DMS114 treated with DMSO at 0.1 percent for 48 hours (cell line): ENCODE results near the gene ANKEF1.
"Not testable (repeated sequence)": the region's sequence is repeated elsewhere in the genome, so short reads cannot be mapped to it uniquely, and the experiment has no call there.

Experiments
- DNase-seq: peaks from one replicate; lab custom pipeline; 2025; ENCODE audit not compliant: unreplicated experiment; lab: John Stamatoyannopoulos, UW

ANKEF1 gene

DNA sequence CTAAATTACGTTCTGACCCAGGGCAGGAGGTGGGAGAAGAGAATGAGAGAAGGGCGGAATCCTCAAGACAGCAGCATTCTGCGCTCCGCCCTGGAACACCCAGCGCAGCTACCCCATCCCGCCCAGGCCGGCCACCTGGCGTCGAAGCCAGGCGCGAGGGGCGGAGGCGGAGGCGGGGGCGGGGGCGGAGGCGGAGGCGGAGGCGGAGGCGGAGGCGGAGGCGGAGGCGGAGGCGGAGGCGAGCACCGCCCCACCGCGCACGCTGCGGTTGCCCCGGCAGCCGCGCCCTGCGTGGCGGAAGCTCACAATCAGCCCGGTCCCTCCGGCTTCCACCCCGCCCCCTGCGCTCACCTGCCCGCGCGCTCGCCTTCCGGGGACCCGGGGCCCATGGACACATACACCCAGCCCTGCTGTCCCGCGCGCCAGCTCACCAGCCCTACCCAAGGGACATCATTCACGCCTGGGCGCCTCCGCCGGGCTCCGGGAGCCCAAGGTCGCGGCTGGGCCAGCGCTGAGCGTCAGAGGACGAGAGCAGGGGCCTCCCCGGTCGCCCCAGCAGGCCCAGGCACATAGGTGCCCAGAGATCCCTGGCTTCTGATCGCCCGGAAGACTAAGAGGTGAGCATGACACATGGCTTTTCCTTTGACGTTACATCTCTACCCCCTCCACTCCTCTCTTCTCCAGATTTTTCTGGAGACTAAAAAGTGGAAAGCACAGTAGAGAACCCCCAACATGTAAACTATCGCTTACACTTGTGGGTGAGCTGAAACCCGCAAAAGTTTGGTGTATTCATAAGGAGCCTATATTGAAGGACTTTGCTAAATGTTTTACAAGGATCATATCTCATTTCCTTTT, at the start of gene ANKEF1:
Gene ANKEF1, plus strand, starts transcription at position 271 of the 855 bp plus-strand sequence. CDS start 3,315 bp downstream, outside the sequence.
- DNase-seq, result peak; percentile 10

DNA sequence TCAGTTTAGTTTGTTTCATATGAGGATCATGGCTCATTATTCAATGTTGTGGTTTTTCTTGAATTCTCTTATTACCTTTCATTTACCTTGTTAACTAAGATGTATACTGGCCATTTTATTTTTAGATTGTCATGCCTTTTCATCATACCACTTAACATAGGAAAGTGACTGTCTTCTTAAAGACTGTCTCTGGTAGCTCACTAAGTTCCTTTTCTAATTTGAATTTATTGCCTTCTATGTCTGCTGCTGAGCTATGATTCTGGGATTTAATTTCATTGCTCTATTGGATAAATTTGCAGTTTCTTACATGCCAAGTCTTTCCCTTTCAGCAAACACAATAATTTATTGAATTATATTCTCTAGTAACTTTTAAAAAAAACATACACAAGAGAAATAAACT, 49.5 kb upstream of the ANKEF1 start:
- no peak for DNase-seq

DNA sequence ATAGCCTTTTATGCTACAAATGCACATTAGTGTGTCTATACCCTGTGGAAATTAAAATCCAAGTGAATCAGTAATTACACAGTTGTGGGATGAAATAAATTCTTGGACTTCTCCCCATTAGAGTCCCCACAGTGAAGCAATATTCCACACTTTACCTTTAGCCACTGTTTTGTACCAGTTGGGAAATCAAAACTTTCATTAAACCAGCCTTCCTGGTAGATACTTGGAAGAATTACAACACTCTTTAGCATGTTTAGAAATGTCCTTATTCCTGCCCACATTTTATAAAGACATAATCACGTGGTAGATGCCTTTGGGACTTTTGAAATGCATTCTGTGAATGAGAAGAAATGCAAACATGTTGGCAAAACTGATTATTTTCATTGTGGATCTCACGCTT, 49.0 kb upstream of the ANKEF1 start:
- DNase-seq, result no peak

DNA sequence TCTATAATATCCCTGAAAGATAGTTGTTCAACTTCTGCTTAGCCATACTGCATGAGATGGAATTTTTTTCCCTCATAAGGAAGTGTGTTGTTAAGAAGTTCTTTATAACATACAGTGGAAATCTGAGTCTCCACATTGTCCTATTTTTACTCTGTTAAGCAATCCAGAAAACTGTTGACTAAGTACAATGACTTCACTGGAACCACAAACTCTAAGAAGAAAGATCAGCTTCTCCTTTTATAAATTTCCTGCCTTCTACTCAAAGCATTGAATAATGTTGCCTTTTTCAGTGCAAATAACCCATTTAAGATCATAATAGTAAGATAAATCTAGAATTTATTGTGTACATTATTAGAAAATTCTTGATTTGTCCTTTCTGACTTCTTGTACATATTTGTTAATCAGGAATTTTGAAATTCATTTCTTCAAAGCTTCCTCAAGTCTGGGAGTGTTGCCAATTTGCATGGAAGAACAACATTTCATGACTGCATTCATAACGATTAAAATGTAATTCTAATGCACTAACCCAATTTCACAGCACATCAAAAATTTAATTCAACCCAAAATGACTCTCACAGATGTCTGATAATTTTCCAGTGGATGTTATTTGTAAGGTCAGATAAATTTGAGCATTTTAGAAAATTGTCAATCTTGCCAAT, 45.6 kb upstream of the ANKEF1 start:
- no peak for DNase-seq

DNA sequence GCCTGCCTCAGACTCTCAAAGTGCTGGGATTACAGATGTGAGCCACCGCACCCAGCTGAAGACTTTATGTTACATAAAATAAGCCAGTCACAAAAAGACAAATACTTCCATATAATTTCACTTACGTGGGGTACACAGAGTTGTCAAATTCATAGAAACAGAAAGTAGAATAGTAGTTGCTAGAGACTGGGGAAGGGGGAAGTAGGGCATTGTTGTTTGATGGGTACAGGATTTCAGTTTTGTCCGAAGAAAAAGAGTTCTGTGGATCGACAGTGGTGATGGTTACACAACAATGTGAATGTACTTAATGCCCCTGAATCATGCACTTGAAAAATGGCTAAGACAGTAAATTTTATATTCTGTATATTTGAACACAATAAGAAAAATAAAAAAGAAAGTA, 41.6 kb upstream of the ANKEF1 start:
- no peak for DNase-seq

DNA sequence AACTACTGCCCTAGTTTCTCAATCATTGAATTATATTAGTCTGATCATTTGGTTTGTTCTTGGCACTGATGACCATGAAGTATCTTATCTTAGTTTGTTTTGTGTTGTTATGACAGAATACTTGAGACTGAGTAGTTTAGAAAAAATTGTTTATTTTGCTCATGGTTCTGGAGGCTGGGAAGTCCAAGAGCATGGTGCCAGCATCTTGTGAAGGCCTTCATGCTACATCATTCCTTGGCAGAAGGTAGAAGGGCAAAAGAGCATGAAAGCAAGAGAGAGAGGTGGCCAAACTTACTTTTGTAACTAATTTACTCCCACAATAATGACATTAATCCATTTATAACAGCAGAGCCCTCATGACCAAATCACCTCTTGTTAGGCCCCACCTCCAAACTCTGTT, 40.1 kb upstream of the ANKEF1 start:
- no peak for DNase-seq

DNA sequence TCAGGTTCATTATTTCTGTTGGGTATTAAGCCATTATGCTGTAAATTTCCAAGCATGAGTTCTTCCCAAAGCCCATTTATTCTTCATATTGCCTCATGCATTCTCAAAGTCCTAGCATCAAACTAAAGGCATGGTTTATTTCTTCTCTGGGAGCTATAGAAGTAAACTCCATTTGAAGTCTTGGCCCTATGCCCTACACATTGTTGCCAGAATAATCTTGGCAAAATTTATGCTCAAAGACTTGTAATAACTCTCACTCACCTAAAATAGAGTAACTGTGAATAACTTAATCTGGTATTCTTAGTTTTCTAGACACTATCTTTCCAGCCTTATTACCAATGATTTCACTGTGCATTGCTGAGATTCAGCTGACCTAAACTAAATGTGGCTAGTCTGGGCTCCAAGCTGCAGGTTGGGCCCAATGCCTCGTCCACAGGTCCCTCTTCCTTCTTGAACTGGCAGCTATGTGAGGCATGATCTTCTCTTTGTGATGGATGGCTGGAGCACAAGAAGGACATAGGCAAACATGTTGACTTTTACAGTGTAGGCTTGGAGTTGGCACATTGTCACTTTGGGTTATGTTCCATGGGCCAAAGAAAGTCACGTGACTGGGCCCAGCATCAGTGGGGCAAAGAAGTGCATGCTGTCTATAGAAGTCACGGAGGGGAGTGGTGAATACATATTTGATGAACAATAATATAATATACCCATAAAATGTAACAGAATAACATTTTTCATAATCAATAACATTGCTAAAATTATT, 39.1 kb upstream of the ANKEF1 start:
- DNase-seq, result no peak

DNA sequence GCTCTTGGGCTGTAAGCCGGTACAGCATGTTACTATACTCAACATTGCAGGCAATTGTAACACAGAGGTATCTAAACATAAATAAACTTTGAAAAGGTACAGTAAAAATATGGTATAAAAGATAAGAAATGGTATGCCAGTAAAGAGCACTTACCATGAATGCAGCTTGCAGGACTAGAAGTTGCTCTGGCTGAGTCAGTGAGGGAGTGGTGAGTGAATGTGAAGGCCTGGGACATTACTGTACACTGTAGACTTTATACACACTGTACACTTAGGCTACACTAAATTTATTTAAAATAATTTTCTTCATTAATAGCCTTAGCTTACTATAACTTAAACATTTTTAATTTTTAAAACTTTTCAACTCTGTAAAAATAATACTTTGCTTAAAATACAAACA, 37.8 kb upstream of the ANKEF1 start:
- no peak for DNase-seq

DNA sequence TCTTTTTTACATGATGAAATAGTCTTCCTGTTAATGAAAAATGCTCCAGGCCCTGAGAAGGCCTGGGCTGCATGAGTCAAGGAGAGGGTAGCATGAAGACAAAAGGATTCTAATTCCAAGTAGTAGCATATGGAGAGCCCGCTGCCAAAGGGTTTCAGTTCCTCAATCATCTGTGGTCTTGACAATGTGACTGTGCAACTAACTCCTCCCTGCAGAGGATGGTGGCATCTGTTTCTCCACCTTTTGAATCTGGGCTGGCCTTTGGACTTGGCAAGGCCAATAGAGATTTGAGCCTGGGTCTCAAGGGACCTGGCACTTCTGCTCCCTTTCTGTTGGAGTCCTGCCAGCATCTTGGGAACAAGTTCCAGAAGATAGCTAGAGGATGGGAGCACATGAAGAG, 35.1 kb upstream of the ANKEF1 start:
- DNase-seq, result no peak

DNA sequence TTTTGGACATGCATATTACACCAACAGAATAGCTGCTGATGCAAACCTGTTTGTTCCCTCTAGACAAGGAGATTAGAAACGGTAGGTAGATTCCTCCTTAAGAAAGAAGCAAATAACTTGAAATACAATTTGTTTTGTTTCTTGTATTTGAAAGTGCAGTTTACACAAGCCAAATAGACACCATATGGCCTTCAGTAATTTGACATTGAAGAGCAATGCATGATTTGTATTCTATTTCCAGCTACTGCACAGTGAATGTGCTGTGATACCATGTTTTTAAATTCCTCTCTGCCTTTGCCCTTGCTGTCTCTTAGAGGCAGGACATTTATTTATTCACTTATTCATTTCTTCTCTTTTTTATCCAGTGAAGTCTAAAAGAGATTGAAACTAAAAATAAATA, 31.9 kb upstream of the ANKEF1 start:
- DNase-seq, result no peak

DNA sequence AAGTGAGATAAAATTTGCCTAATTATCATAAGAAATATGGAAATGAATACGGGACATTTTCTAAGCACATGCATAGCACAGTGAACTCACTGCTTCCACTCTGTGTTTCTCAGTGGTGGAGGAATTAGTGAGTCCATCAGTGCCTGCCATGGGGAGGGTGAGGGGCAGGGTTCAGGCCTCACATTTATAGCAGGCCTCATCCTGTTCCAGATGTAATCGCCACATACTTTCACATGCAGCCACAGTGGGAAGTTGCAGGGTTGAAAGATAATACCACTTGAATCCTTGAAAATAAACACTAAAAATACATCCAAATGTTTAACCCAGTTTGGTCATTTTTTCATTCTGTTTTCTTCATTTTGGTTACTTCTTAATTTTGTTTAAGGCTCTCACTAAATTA, 29.9 kb upstream of the ANKEF1 start:
- DNase-seq, result no peak

DNA sequence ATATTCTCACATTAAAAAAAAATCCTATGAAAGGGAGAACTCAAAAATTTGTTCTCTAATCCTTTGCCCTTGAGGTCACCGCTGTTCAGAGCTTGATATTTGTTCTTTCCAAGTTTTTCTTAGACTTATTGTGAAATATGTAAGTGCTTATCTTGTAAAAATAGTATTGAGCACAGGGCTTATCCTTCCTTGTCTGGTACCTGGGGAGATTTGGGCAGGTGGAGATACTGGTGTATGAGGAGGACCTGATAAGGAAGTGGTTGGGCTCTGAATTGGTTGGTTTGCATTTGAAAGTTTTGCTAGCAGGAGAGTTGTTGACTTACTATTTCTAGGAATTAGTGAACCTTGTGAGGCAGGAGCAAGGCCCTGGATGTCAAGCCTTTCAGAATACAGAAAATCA, 28.9 kb upstream of the ANKEF1 start:
- DNase-seq, result no peak

DNA sequence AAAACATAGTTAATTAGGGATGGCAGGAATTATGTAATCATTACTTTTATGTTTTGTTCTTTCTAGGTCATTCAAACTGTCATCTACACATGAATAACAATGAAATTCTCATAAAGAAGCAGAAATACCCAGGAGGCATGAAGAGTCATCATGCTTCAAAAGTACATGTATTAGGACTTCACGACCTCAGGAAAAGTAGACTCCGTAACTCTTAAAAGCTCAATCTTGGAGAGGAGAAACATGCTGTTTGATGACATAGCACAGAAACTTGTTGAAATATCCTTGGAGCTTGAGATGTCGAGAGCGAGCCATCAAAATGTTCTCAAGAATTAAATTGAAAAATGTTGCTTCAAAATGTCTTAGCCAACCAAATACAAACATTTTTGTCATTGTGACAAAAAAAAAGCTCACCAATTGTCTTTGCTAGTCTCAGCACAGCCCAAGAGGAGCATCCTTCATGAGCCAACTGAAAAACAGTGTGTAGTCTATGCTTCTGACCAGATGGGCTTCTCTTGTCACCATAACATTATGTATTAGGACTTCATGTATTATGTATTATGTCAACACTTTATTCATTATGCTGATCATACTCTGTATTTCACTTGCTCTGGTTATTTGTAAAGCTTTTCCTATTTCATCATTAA, 28.2 kb upstream of the ANKEF1 start:
- no peak for DNase-seq

DNA sequence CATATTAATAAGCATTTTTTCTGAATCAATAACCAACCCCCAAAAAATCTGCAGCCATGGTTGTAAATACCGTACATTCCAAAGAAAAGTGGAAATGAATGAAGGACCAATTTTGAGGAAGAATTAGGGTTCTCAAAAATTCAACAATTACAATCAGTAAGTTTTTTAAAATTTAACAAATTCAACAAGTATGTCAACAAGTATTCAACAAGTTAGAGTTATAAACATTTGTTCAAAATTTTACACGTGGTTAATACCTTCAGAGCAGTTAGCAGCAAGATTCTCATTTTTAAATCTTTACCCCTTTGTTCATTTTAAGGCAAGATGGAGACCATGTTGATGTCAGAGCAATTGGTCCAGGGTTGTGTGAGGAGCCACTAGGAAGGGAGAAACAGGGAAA, 27.6 kb upstream of the ANKEF1 start:
- DNase-seq, result no peak

DNA sequence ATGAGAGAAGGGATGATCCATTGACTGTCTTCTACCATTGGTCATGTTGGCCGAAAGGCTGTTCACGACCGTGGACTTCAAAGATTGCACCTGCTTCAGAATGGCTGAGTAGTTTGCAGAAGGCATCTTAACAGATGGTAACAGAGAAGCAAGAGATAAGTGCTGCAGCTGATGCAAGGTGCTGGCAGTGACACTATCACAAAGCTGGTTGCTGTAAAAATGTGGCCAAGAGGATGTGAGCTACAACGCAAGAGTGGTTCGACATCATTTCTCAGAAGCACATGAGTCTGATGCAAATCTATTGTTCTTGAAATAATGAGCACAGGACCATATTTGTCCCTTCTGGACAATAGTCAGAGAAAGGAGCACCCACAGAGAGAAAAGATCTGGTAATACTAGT, 27.0 kb upstream of the ANKEF1 start:
- no peak for DNase-seq

DNA sequence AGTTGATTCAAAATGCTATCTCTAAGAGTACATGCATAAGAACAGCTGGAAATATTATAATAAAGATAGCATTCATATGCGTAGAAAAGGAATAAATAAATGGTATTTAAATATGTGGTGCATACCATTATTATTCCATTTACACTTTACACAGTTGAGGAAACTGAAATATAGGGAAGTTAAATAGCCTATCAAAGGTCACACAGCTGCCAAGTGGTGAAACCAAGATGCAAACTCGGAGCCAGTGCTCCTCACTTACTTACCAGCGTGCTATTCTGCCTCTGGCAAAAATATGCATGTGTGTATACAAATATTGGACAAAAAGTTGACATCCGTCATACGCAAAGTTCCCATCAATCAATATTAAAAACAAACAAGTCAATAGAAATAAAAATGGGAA, 22.3 kb upstream of the ANKEF1 start:
- DNase-seq, result no peak

DNA sequence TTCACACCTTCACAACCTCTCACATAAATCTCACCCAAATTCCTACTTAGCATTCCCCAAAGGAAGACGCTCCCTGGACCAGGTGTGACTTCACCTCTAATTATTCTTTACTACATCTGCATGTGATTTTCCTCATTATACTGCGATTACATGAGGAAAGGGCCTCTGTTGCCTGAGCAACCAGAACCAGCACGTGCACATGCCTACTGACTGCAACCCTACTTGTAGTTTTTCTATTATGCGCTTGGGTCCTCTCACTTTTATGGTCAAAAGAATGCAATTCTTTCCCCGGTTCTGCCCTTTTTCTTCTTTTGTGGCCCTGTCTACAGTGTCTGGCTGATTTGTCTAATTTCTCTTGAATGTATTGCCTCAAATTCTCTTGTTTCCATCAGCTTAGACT, 20.4 kb upstream of the ANKEF1 start:
- DNase-seq, result no peak

DNA sequence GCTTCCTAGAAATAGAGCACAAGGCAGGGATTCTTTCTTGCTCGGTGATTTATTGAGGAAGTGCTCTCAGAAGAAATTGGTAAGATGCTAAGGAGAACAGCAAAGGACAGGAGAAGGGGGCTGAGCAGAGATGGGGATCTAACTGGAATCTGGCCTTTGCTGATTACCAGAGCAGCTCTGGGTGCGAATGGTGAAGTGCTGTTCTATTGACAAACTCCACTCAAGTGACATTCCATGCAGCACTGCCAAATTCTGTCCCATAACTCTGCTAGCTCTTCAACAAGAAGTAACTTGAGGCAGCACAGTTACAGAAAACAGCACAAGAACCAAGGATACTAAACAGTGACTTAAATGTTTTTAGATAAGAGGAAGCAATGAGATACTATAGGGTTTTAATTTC, 13.8 kb upstream of the ANKEF1 start:
- no peak for DNase-seq

DNA sequence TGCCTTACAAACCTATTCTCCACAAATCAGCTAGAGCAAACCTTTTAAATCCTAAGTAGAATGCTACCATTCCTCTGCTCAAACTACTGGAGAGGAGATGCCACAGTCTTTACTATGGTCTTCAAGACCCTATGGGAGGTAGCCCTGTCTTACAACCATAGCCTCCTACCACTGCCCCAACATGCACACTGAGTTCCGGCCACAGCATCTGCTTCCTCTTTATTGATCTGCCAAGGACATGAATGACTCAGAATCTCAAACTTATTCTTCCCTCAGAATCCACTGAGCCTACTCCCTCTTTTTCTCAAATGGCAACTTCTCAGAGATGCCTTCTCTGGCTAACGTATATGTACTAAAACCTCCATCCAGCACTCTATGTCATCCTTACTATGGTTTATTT, 12.2 kb upstream of the ANKEF1 start:
- DNase-seq, result no peak

DNA sequence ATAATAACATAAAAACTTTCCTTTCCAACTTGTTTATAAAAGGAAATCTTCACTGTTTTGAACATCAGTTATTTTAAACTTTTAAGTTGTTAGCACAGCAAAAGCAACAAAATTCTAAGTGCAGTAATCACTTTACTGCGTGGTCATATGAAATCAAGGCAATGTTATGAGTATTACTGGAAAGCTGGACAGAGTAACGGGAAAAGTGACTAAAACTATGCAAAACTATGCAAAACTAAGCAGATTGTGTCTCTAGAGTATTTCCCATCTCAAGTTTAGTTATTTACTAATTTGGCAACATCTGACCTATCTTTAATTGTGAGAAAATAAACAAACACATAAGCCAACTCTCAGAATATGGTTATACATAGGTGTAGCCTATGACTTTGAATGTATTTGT, 10.9 kb upstream of the ANKEF1 start:
- no peak for DNase-seq

DNA sequence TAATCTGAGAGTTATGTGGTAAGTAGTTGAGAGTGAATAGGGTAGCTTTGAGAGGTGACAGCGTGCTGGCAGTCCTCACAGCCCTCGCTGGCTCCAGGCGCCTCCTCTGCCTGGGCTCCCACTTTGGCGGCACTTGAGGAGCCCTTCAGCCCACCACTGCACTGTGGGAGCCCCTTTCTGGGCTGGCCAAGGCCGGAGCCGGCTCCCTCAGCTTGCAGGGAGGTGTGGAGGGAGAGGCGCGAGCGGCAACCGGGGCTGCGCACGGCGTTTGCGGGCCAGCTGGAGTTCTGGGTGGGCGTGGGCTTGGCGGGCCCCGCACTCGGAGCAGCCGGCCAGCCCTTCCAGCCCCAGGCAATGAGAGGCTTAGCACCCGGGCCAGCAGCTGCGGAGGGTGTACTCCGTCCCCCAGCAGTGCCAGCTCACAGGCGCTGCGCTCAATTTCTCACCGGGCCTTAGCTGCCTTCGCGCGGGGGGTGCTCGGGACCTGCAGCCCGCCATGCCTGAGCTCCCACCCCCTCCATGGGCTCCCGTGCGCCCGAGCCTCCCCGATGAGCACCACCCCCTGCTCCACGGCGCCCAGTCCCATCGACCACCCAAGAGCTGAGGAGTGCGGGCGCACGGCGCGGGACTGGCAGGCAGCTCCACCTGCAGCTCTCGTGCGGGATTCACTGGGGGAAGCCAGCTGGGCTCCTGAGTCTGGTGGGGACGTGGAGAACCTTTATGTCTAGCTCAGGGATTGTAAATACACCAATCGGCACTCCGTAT, 3.2 kb upstream of the ANKEF1 start:
- not testable (repeated sequence) for DNase-seq
